K562 (cell line): ENCODE measurements around the gene GNAT2. TPM values are rescaled to one million over a fixed set of nuclear protein-coding genes. Genes with fewer than 3 reads are reported as not detected.

ENCODE experiments used
- CCNT2 ChIP-seq: IDR thresholded peaks from 2 replicates; pipeline ENCODE4 v1.6.1; 2011; ENCODE audit warnings: borderline replicate concordance, low read depth, mild to moderate bottlenecking, moderate library complexity, mixed read lengths, low read length; ENCODE audit not compliant: insufficient read length; ENCODE audit errors: extremely low read depth
- CSDE1 ChIP-seq, 2 experiments: fragments of 450-650 bp; IDR thresholded peaks; 2 replicates each; pipeline ENCODE4 v1.6.1; 2016; ENCODE audit warnings: mild to moderate bottlenecking in 1 of 2
- RREB1 ChIP-seq: fragments of 250-450 bp; sonication (Bioruptor Pico); IDR thresholded peaks from 2 replicates; pipeline ENCODE4 v1.4.0; 2020
- SAFB ChIP-seq: fragments of 200-400 bp; formaldehyde crosslinking; IDR thresholded peaks from 2 replicates; pipeline ENCODE4 v1.6.1; 2017; ENCODE audit warnings: low read depth, low read length, borderline replicate concordance
- SIRT6 ChIP-seq: IDR thresholded peaks from one replicate; pipeline ENCODE4 v1.6.1; 2012; ENCODE audit warnings: low read depth, mild to moderate bottlenecking, control low read depth, inconsistent platforms, low read length, moderate library complexity
- STAG1 ChIP-seq: sonication (generic); formaldehyde crosslinking; IDR thresholded peaks from 2 replicates; pipeline ENCODE4 v1.5.0; 2020; ENCODE audit warnings: missing genetic modification reagents, borderline replicate concordance
- TSC22D4 ChIP-seq: fragments of 450-650 bp; IDR thresholded peaks from 2 replicates; pipeline ENCODE4 v1.6.1; 2016; ENCODE audit warnings: missing genetic modification characterization, missing biosample characterization, control low read depth
- ZNF407 ChIP-seq: fragments of 450-650 bp; IDR thresholded peaks from 2 replicates; pipeline ENCODE4 v1.6.1; 2016; ENCODE audit warnings: low read depth
- ZNF639 ChIP-seq, 2 experiments: fragments of 200-800 bp in 1 of 2; sonication (Bioruptor generic) in 1 of 2; sonication (generic) in 1 of 2; formaldehyde crosslinking in 1 of 2; IDR thresholded peaks in 1 of 2; conservative IDR thresholded peaks in 1 of 2; 2 replicates each; pipeline versions ENCODE4 v1.5.0 to v1.6.1; 2016 to 2020; ENCODE audit warnings: missing compliant biosample characterization in 1 of 2, missing genetic modification characterization in 1 of 2, missing genetic modification reagents in 1 of 2
- polyA plus RNA-seq, 8 experiments: library from polyadenylated mRNA; depleted of rRNA in 4 of 8; stranded (reverse) in 5 of 8; unstranded in 3 of 8; fragments of >200 nt; fragmentation: Nextera tagmentation in 2 of 8; fragmentation: Illumina TruSeq in 1 of 8; extraction: Ambion mirVana in 2 of 8; extraction: Trizol in 1 of 8; gene quantifications; 2 replicates each; pipeline versions ENCODE4 v1.2.1 to v1.2.3, GENCODE V29; 2011 to 2014; ENCODE audit warnings: inconsistent platforms in 1 of 8, missing spikeins in 1 of 8
- total RNA-seq, 7 experiments: library from RNA; depleted of rRNA in 6 of 7; stranded (reverse); fragments of >200 nt in 6 of 7; fragmentation: Illumina TruSeq in 2 of 7; extraction: Trizol in 2 of 7; gene quantifications; 2 replicates each; pipeline versions ENCODE4 v1.2.1 to v1.2.3, GENCODE V29; 2011 to 2021; ENCODE audit warnings: low replicate concordance in 1 of 7
- TF ChIP-seq, protein P1 (sequence below): fragments of 200-800 bp; sonication (Bioruptor generic); IDR thresholded peaks from 2 replicates; pipeline ENCODE4 v1.6.1; 2017; ENCODE audit warnings: missing genetic modification characterization, missing compliant biosample characterization

Gene GNAT2
- total and polyA plus RNA-seq, 9 of the 15 experiments (the other 6 are each of a cell fraction or from before 2014, with no cell fraction given) = 0.06 to 0.52 (median 0.24) TPM; not detected in 1

GRCh38 chr1:109664671-109665070 lies 45.3 kb upstream of the GNAT2 start (continued):
- no peak for TF ChIP-seq ZNF407
- no peak for TF ChIP-seq CCNT2
- no peak for TF ChIP-seq SAFB
- TF ChIP-seq STAG1 = no peak
- no peak for TF ChIP-seq ZNF639 (CRISPR knock-in tag; conservative IDR thresholded peaks at IDR 0.05 in 1 of 2, IDR thresholded peaks at IDR 0.05 in 1 of 2)
- TF ChIP-seq CSDE1 (IDR thresholded peaks at IDR 0.05) = no peak
- TF ChIP-seq, protein P1, sequence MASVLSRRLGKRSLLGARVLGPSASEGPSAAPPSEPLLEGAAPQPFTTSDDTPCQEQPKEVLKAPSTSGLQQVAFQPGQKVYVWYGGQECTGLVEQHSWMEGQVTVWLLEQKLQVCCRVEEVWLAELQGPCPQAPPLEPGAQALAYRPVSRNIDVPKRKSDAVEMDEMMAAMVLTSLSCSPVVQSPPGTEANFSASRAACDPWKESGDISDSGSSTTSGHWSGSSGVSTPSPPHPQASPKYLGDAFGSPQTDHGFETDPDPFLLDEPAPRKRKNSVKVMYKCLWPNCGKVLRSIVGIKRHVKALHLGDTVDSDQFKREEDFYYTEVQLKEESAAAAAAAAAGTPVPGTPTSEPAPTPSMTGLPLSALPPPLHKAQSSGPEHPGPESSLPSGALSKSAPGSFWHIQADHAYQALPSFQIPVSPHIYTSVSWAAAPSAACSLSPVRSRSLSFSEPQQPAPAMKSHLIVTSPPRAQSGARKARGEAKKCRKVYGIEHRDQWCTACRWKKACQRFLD (CRISPR knock-in tag) = no peak
- TF ChIP-seq TSC22D4 (tag) = no peak
- TF ChIP-seq RREB1 = no peak
- no peak for TF ChIP-seq SIRT6
